ENCODE measurements around the gene PACC1.
A peak's percentile ranks its signal among the peaks of the same experiment; 100 is the strongest.
"Not testable (repeated sequence)": the region's sequence is repeated elsewhere in the genome, so short reads cannot be mapped to it uniquely, and the experiment has no call there.

Gene PACC1

DNA sequence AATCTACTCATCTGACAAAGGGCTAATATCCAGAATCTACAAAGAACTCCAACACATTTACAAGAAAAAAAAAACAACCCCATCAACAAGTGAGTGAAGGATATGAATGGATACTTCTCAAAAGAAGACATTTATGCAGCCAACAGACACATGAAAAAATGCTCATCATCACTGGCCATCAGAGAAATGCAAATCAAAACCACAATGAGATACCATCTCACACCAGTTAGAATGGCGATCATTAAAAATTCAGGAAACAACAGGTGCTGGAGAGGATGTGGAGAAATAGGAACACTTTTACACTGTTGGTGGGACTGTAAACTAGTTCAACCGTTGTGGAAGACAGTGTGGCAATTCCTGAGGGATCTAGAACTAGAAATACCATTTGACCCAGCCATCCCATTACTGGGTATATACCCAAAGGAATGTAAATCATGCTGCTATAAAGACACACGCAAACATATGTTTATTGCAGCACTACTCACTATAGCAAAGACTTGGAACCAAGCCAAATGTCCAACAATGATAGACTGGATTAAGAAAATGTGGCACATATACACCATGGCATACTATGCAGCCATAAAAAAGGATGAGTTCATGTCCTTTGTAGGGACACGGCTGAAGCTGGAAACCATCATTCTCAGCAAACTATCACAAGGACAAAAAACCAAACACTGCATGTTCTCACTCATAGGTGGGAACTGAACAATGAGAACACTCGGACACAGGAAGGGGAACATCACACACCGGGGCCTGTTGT is 18.8 kb downstream of the PACC1 start:
- DNase-seq (ENCODE audit: low read depth) = not testable (repeated sequence)

GRCh38 chr1:212388985-212389716 is 25.5 kb downstream of the PACC1 start:
- no peak for DNase-seq (ENCODE audit: low read depth)

DNA sequence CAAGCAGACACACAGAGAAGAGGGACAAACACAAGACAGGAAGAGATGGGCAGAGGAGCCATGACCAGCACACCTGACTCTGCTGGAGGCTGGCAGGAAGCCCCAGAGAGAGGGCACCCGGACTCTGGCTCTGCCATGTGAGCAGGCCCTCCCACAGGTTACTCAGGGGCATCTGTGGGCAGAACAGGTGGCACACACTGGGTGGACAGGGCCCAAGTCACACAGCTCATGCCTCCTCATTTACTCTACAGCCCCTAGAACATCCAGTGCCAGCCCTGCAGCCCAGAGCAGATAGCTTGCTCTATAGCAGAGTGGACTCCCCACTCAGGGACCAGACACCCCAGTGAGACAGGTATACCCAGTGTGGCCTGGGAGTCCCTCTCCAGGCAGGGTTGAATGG is 28.7 kb downstream of the PACC1 start:
- no peak for DNase-seq (ENCODE audit: low read depth)

- no peak for DNase-seq (ENCODE audit: low read depth)
Observed at GRCh38 chr1:212381397-212382035, 33.2 kb downstream of the PACC1 start.

GRCh38 chr1:212379366-212379765 is 35.3 kb downstream of the PACC1 start:
- no peak for DNase-seq (ENCODE audit: low read depth)

- no peak for DNase-seq (ENCODE audit: low read depth)
Observed at GRCh38 chr1:212377644-212378043, 37.0 kb downstream of the PACC1 start.

GRCh38 chr1:212375986-212376385 is 38.7 kb downstream of the PACC1 start:
- no peak for DNase-seq (ENCODE audit: low read depth)

- DNase-seq (ENCODE audit: low read depth) = peak; percentile 53
Observed at GRCh38 chr1:212368073-212368484, 46.6 kb downstream of the PACC1 start.

DNA sequence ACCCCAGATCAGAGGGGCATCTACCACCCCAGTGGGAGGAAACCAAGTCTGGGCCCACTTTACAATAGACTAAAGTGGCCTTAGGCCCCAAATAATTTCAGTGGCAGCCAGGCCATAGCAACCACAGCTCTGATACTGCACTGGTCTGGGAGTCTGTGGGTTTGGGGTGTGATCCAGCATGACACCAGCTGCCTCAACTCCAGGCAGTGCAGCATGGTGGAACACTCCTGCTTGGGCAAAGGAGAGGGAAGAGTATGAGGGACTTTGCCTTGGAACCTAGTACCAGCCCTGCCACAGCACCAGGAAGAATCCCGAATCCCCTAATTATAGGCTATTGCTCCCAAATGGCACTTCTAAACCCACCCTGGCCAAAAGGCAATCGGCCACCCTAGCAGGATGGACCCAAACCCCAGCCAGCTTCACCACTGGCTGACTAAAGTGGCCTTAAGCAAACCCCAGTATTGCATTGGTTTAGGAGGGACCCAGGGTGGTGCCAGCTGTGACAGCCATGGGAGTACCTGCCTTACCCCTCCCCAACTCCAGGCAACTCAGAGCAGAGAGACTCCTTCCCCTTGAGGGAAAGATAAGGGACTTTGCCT is 47.1 kb downstream of the PACC1 start:
- no peak for DNase-seq (ENCODE audit: low read depth)

DNA sequence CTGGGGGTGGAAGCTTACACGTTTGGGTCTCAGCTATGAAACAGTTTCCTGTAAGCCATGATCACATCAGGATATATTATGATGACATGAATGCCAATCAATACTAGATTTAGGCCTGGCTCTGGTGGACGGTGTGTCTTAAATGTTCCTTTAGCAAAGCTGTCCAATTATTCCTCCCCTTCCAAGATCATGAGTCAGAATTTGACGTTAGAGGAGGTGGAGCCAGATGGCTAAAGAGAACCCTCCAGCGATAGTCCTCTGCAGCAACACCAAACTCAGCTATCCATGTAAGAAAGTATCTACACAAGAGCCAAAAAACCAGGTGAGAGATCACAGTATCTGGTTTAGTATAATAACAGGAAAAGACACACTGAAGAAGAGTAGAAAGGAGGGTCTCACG is 47.8 kb downstream of the PACC1 start:
- DNase-seq (ENCODE audit: low read depth) = no peak

DNA sequence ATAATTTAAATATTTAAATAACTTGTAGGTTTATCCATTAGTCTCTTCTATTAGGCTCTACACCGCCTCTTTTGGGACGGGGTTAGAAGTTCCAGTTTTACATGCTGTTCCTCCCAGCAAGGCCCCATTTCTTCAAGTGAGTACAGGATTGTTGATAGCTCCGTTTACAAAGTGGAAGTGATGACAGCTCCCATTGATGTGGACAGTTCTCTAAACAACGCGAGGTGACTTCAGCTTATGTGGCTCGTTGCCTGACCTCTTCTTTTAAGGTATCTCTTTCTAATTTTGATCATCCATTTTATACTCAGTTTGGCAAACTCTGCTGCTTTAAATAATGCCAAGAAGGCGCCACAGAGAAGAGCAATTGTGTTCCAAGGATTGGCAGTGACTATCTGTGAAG is 49.7 kb downstream of the PACC1 start:
- no peak for DNase-seq (ENCODE audit: low read depth)

DNA sequence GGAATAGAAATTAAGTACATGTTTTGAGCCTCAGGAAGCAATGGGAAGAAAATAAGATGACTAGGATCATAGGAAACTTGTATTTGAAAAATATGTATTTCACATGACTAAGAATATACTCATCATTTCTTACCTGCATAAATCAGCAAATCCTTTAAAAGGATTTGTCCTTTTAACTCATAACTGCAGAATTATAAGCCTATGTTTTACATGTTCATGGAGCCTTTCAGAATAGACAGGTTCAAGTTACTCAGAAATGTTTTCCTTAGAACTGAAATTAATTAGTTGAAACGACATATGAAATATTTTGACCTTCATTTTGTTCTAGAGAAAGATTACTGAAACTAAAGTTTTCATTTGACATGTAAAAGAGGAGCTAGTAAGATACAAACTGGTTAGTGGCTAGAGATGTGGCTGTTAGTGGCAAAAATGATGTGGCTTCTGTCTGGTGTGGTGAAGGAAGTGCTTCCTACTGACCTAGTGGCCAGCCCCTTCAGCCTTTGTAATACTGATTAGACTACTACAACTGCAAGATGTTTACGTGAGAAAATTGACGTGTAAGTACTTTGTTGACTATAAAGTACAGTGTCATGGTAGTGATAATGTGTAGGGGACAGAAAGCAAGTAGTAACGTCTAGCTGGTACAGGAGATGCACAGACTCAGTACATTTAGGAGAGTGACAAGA is 54.7 kb downstream of the PACC1 start:
- no peak for DNase-seq (ENCODE audit: low read depth)

GRCh38 chr1:212355230-212355969 is 59.3 kb downstream of the PACC1 start:
- no peak for DNase-seq (ENCODE audit: low read depth)

DNA sequence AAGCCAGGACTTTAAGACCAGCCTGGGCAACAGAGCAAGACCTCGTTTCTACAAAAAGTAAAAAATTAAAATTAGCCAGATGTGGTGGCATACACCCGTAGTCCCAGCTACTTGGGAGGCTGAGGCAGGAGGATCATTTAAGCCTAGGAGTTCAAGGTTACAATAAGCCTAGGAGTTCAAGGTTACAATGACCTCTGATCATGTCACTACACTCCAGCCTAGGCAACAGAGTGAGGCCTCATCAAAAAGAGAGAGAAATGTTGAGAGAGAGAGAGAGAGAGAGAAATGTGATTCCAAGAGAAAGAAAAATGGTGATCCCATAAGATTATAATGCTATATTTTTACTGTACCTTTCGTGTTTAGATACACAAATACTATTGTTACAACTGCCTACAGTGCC is 60.2 kb downstream of the PACC1 start:
- no peak for DNase-seq (ENCODE audit: low read depth)

DNA sequence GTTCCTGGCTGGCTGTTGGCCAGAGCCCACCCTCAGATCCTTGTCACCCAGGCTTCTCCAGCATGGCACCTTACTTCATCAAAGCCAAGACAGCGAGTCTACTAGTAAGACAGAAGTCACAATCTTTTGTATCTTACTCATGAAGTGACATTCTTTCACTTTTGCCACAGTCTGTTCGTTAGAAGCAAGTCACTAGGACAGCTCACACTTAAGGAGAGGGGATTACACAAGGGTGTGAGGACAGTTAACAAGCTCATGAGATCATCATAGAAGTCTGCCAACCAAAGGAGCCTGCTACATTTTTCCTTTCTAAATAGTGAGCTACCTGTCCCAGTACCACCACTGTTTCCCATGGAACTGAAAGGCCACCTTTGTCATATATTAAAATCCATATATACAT is 61.5 kb downstream of the PACC1 start:
- DNase-seq (ENCODE audit: low read depth) = no peak

DNA sequence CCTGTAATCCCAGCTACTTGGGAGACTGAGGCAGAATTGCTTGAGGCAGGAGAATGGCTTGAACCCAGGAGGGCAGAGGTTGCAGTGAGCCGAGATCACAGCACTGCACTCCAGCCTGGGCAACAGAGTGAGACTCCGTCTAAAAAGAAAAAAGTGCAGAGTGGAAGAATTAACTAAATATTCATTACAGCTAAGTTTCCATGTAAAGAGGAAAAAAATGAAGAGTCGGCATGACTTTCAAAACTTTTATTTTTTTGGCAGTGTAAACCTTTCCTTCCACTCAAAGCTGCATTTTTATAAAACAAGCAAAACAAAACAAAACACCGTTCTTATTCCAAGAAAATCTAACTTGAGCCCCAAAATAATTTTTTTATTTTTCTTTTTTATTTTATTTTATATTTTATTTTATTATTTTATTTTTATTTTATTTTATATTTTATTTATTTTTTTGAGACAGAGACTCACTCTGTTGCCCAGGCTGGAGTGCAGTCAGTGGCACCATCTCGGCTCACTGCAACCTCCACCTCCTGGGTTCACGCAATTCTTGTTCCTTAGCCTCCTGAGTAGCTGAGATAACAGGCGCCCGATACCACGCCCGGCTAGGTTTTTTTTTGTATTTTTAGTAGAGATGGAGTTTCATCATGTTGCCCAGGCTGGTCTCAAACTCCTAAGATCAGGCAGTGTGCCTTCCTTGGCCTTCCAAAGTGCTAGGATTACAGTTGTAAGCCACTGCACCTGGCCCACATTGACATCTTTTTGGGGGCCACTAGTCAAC is 62.9 kb downstream of the PACC1 start:
- DNase-seq (ENCODE audit: low read depth) = no peak

GRCh38 chr1:212346601-212347000 is 68.1 kb downstream of the PACC1 start:
- DNase-seq (ENCODE audit: low read depth) = no peak

GRCh38 chr1:212344905-212345304 is 69.8 kb downstream of the PACC1 start:
- no peak for DNase-seq (ENCODE audit: low read depth)

- DNase-seq (ENCODE audit: low read depth) = no peak
Observed at GRCh38 chr1:212341090-212341489, 73.6 kb downstream of the PACC1 start.

DNA sequence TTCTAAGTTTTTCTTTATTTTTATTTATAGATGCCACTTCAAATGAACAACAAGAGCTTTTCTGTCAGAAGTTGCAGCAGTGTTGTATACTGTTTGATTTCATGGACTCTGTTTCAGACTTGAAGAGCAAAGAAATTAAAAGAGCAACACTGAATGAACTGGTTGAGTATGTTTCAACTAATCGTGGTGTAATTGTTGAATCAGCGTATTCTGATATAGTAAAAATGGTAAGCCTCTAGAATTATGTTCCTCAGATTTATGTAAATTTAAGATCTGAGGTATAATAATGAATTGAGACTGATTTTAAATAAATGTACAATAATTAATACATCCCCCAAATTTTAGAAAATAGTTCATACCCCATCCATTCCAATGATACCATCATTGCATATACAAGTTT is 85.6 kb downstream of the PACC1 start:
- no peak for DNase-seq (ENCODE audit: low read depth)

DNA sequence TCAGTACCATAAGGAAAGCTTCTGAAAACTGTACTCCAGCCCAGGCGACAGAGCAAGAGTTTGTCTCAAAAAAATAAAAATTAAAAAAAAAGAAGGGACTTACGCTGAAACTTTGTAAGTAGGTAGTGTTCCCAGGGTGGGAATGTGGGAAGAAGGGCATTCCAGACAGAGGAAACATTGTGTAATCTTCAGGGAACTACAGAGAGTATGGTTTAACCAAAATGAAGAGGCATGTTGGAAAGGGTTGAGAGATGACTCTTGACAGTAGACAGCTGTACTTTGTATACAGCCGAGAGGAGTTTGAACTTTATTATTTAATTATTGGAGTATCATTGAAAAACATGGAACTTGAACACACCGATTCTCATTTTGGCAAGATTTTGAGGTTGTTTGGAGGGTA is 86.4 kb downstream of the PACC1 start:
- DNase-seq (ENCODE audit: low read depth) = no peak
